NCI-H128 (cell line): ENCODE data around the gene B4GAT1.
A peak's percentile ranks its signal among the peaks of the same experiment; 100 is the strongest.
"Not testable (repeated sequence)": the region's sequence is repeated elsewhere in the genome, so short reads cannot be mapped to it uniquely, and the experiment has no call there.

Experiments used
- DNase-seq: peaks from one replicate; lab custom pipeline; 2025; ENCODE audit not compliant: unreplicated experiment; lab: John Stamatoyannopoulos, UW

Gene B4GAT1

DNA sequence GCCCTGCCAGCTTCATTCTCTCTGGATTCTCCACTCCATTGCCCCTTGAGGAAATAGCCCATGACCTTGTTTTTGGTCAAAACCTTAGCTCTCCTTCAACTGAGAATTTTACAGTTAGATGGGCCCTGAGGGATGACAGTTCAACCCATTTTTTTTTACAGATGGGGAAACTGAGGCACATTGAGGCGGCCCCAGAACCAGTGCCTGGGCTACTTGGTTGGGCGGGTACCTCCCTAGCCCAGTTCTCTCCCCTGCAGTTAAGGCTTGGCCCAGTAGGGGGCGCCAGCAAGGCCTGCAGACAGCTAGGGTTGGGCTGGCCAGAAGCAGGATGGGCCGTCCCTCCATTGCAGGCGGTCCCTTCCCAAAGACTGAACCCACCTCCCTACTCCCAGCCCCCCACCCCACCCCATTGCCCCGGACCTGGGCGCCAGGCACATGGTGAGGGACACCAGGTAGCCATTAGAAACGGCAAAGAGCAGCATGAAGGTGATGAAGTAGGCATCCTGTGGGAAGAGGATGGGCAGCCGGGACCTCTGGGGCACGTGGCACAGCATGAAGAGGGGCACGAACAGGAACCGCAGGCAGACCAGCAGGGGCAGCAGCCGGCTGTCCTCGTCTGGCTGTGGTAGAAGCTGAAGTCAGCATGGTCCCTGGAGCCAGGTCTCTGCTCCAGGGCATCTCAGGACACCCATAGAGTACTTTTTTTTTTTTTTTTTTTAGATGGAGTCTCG lies 16.5 kb upstream of the B4GAT1 start:
- DNase-seq, result no peak

GRCh38 chr11:66363187-66363601 lies 15.8 kb upstream of the B4GAT1 start:
- DNase-seq, result no peak

DNA sequence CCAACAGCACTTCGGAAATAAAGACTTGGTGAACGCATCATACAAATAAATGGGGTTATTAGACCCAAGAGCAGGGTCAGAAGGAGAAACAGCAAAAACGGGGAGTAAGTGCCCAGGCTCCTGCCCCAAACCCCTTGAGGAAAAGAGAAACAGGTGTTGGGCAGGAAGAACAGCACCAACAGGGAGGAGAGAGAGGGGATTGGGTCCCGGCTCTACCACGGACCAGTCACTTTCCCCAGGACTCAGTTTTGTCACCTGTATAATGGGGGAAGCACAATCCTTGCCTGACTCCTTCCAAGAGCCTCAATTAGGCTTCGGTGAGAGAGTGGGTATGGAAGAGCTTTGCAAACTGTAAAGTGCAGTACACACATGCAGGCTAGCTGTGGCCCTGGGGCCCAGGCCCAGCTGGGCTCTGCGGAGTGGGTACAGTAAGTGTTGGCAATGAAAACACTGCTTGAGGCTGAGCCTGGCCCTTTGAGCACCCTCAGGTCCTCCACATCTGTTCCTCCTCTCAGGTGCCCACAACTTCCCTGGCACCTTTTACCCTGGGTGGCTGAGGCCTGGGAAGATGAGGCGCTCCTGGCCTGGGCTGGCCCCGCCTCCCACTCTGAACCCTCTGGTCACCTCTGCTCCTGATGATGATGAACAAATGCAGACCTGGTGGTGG lies 15.2 kb upstream of the B4GAT1 start:
- no peak for DNase-seq

DNA sequence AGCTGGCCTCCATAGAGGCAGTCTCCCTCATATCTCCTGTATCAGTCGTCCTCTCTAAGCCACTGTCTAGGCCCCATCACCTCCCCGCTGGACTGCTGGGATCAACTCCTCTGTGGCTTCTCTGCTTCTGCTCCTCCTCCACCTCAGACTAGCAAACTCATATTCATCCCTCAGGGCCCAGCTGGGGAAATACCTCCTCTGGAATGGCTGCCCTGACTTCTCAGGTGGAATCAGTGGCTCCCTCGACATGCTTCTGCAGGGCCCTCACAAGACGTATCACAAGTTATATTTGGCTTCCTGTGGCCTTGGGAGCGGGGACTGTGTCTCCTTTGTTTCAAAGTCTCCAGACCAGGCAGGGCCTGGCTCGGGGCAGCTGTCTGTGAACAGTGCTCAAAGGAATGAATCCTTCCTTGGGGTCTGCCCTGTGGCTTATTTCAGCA lies 14.1 kb upstream of the B4GAT1 start:
- DNase-seq, result no peak

DNA sequence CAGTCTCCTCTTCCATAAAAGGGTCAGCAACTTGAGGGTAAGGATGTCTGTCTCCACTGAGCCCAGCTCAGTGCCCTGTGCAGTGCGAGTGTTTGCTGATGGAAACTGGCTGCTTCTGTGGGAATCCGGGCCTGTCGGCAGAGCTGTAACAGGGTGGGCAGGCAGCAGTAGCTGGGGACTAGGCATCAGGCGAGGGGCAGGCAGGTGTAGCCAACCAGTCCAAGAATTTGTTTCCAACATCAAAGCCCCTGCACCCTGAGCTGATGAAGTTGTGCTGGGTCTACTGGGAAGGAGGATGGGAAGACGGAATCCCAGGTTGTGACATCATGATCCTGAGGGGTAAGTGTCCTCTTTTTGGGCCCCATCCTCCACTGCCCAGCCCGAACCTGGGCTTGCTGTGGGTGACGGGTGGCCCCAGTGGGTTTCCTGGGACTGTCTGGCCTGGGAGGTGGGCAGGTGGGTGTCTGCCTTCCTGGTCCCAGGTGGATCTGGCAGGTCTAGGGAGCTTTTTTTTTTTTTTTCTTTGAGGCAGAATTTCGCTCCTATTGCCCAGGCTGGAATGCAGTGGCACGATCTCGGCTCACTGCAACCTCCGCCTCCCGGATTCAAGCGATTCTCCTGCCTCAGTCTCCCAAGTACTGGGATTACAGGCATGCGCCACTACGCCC lies 13.1 kb upstream of the B4GAT1 start:
- no peak for DNase-seq

- no peak for DNase-seq
Observed at GRCh38 chr11:66359662-66360087, 12.2 kb upstream of the B4GAT1 start.

DNA sequence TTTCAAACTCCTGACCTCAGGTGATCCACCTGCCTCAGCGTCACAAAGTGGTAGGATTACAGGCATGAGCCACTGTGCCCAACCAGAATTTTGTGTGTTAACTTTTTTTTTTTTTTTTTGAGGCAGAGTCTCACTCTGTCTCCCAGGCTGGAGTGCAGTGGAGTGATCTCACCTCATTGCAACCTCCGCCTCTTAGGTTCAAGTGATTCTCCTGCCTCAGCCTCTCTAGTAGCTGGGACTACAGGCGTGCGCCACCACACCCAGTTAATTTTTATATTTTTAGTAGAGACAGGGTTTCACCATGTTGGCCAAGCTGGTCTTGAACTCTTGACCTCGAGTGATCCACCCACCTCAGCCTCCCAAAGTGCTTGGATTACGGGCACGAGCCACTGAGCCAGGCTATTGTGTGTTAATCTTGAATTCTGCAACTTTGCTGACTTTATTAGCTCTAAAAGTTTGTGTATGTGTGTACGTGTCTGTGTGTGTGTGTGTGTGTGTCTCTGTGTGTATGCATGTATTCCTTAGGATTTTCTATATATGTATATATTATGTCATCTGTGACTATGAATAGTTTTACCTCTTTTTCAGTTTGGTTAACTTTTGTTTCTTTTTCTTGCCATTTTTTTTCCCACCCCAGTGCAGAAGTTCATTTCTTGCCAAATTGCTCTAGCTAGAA lies 3.3 kb upstream of the B4GAT1 start:
- not testable (repeated sequence) for DNase-seq

- no peak for DNase-seq
Observed at GRCh38 chr11:66349084-66349386, 1.6 kb upstream of the B4GAT1 start.

DNA sequence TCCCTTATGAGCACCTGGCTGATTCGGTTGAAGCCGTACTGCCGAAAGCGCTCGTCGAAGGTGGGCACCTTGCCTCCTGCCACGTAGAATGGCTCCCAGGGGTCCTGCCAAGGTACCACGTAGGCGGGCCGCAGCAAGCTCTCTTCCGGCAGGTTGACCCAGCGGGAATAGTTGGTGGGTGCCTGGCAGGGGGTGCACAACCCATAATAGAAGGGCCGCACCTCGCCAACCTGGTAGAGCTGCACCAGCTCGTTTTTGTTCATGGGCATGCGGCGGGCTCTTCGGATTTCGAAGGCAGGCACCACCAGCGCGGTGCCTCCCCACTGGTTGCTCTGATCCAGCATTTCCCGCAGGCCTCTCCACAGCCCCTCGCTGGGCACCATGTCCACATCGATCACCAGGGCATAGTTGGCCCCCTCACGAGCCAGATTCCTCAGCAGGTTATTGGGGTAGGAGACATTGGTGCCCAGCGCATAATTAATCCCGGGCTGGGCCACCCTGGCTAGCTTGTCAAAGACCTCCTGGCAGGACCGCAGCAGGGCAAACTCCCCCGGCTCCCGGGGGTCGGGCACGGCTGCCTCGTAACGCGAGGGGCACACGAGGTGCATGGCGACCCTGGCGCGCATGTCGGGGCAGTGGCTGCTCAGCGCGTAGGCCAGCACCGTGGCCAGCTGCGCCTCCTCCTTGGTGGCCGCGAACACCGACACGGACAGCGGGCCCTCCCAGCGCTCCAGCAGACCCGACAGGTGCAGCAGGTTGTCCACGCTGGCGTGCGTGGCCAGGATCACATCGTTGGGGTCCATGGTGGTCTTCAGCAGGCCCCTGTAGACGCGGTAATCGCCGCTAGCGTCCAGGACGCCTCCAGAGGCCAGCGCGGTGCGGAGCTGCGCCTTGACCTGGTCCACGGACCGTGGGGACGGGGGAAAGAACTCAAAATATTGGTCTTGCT lies 679 bp downstream of the B4GAT1 start:
- DNase-seq, result no peak

DNA sequence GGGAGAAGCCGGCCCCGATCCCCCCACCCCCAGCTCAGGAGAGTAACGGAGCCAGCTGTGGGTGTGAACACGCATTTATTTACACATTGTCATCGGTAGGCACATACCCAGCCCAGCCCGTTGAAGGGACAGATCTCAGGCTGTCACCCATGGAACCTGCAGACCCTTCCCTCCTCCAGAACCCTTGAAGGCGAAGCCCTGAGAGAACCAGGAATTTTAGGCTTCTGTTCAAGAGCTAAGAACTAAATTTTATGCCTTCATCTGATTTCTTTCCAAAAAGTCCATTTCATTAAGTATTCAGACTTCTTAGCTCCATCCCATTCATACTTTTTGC lies 2.1 kb downstream of the B4GAT1 start:
- DNase-seq, result no peak

DNA sequence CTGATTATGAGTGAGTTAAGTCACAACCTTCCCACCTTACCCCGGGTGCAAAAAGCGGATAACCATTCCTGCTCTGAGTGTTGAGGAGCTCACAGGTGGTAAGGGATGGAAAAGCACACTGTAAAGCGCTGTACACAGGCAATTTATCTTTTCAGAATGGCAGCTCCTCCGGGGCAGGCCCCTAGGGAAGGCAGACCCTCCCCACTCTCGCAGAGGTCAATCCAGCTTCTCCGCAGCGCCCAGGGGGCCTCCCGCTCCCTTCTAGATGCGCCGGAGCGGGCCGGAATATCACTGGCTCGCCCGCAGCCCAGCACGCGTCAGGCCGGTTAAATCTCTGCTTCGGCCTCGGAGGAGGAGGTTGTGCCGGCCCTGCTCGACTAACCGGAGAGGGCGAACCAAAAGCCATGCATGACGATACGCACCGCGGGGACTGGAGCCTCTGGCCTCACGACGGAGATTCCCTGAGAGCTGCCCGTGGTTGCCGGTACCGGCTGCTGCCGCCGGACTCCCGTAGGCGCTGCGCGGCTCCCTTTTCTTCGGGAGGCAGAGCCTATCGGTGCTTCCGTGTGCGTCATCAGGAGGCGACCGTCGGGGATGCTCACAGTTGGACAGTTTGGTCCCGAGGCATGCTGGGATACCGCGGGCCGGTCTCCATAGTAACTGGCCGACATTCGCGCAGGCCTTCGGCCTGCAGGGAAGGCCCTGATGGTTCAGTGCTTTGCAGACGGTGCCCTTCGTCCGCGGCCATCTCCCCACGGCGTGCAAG lies 2.7 kb downstream of the B4GAT1 start, which contains the start of gene BRMS1:
TSS of gene BRMS1 (minus strand) at position 555 of the 766 bp plus-strand sequence. CDS start 2,870 bp downstream, outside the sequence.
- DNase-seq, result peak; percentile 87

- no peak for DNase-seq
Observed at GRCh38 chr11:66343176-66343575, 4.3 kb downstream of the B4GAT1 start.

DNA sequence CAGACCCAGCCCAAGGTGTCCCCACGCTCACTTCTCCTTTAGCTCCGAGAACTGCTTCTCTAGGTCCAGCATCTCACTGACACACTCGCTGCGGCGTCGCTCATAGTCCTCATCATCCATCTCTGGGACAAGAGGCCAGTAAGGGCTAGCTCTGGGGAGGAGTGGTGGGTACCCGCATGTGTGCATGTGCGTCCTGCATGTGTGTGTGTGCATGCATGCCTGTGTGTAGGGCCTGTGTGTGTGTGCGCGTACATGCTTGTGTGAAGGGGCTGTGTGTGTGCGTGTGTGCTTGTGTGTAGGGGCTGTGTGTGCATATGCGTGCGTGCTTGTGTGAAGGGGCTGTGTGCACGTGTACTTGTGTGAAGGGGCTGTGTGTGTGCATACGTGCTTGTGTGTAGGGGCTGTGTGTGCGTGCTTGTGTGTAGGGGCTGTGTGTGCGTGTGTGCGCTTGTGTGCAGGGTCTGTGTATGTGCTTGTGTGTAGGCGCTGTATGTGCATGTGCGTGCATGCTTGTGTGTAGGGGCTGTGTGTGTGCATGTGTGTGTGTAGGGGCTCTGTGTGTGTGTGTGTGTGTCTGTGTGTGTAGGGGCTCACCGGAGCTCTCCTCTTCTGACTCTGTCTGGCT lies 5.8 kb downstream of the B4GAT1 start:
- DNase-seq, result no peak

DNA sequence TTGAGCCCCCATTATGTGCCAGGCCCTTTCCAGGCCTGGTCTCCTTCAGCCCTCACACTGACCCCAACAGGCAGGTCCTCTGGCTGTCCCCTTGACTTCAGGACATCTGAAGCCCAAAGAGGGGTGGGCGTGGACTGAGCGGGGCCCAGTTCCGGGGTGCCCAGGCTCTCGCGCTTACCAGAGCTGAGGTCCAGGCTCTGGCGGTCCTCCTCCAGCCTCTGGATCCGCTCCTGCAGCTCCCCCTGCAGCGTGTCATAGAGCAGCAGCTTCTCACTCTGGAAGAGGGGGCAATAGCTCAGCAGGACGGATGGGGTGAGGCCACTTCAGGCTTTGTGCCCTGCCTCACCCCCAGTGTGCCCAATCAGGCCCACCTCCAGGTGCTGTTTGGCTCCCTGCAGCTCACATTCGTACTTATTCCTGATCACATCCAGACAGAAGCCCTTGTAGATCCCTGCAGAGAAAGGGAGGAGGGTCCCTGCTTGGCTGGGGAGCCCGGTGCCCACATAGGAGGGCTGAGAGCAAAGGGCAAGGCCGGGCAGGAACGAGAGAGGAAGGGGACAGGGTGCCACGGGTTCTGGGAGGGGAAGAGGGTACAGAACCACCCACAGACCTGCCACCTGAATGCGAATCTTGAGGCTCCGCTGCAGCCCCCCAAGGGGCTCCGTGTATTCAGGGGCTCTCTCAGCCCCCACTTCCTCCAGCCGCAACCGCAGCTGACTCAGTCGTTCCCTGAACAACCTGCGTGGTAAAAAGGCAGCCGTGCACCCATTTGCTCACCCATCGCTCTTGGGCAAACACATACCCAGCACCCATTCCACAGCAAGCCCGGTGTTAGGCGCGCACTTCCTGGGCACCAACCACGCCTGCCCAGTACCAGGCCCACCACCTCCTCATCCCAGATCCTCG lies 6.6 kb downstream of the B4GAT1 start:
- no peak for DNase-seq

DNA sequence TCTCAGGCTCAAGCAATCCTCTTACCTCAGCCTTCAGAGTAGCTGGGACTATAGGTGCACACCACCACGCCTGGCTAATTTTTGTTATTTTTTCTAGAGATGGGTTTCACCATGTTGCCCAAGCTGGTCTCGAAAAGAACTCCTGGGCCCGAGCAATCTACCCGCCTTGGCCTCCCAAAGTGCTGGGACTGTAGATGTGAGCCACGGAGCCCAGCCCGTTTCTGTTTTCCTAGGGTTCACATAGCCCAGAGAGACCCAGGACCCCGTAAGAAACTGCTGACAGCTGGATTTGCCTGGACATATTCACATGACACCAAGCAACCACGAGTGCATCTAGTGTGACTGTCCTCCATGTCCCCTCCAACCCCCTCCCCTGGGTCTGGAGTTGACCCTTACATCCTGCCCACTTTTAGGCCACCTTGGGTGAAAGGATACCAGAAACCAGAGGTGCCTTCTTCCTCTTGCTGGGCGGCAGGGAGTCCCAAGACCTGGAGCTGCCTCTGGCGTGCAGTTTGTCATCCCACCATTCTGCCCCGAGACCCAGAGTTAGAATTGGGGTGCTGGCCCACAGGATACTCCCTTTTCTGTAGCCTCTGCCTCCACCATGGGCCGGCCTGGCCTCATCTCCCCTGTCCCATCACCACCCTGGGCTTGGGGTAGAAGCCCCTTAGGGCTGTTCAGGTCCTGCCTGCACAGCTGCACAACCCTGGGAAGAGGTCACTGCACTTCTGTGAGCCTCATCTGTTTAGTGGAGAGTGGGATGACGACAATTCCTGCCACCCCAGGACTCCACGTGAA lies 7.5 kb downstream of the B4GAT1 start:
- no peak for DNase-seq

DNA sequence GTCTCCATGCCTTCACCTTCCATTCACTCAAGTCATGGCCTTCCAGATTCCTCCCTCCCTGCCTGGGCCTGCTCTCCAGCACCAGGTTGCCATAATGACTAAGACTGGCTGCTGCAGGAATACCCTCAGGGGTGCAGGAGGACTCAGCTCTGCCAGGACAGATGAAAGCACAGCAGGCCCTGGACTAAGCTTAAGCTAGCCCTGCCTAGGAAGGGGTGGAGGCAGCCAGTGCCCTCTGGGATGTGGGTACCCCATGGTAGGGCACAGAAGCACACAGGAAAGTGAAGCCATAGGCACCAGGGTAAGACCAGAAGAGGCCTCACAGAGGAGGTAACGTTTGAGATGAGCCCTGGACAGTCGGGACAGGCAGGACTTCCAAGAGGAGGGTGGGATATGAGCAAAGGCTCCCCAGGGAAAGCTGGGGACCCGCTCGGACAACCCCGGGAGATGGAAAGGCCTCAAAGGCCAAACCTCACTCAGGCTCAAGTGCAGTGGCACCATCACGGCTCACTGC lies 8.2 kb downstream of the B4GAT1 start:
- DNase-seq, result no peak
